T-helper 17 cell (primary cell): ENCODE data around the gene PPY. TPM values are rescaled to one million over a fixed set of nuclear protein-coding genes. Genes with fewer than 3 reads are reported as not detected.
"Not testable (repeated sequence)": the region's sequence is repeated elsewhere in the genome, so short reads cannot be mapped to it uniquely, and the experiment has no call there.

Source experiments
- ATAC-seq: fragments of 150-1000 bp; cut with Tn5 transposase; 2 replicates; pipeline ENCODE4 v1.10.0; 2021; ENCODE audit warnings: mild to moderate bottlenecking, moderate library complexity
- DNase-seq, 3 donors: peaks; one replicate each; pipeline versions ENCODE4 v3.0.0 to v3.0.0-alpha.2; 2020 to 2021
- H3K9me3 ChIP-seq: one replicate; pipeline ENCODE4 v1.7.0; 2013; ENCODE audit warnings: low read length, mild to moderate bottlenecking; ENCODE audit not compliant: control insufficient read depth, poor library complexity, severe bottlenecking
- H3K27ac Mint-ChIP-seq: one replicate; pipeline ENCODE4 v1.8.0; 2022; ENCODE audit warnings: mild to moderate bottlenecking, moderate library complexity, mixed read lengths
- H3K27me3 Mint-ChIP-seq: one replicate; pipeline ENCODE4 v1.8.0; 2022; ENCODE audit warnings: mixed read lengths
- H3K36me3 Mint-ChIP-seq: one replicate; pipeline ENCODE4 v1.8.0; 2022; ENCODE audit warnings: low read depth, mixed read lengths
- H3K4me1 Mint-ChIP-seq: one replicate; pipeline ENCODE4 v1.8.0; 2022; ENCODE audit warnings: mild to moderate bottlenecking, mixed read lengths
- H3K4me3 Mint-ChIP-seq: one replicate; pipeline ENCODE4 v1.8.0; 2022; ENCODE audit warnings: mild to moderate bottlenecking, moderate library complexity, mixed read lengths
- total RNA-seq, 4 donors: library from RNA in 2 of 4; stranded (reverse) in 2 of 4; gene quantifications; one replicate each; pipeline ENCODE4 v1.2.3 and lab custom pipeline; 2022 to 2026

The PPY gene
- total RNA-seq, 2 donors from 2014 or later, result not detected

- H3K27me3 Mint-ChIP-seq, result peaks cover 50% of the 10 kb centered on the region
Measured at GRCh38 chr17:43901861-43902589, 40.3 kb downstream of the PPY start.

GRCh38 chr17:43900858-43901754, 41.2 kb downstream of the PPY start:
- Mint-ChIP-seq H3K4me1 (peaks cover 24% of the 10 kb centered on the region), H3K36me3 (peaks cover 10% of the 10 kb centered on the region), H3K27ac (peak overlapping the region; percentile 24), H3K4me3 (peak overlapping the region; percentile 76), H3K27me3 (peaks cover 50% of the 10 kb centered on the region)
- no peaks in the 10 kb centered on the region for H3K9me3 ChIP-seq
- no peak for DNase-seq
- ATAC-seq, result no peak

More at GRCh38 chr17:43901861-43902589, 40.3 kb downstream of the PPY start:
- DNase-seq (no peak), ATAC-seq (no peak)
- H3K9me3 ChIP-seq, result no peaks in the 10 kb centered on the region
- Mint-ChIP-seq H3K4me3 (no peak overlapping the region), H3K27ac (no peak overlapping the region), H3K36me3 (peaks cover 2% of the 10 kb centered on the region), H3K4me1 (peaks cover 29% of the 10 kb centered on the region)

- peak overlapping the region; percentile 24 for H3K27ac Mint-ChIP-seq
- no peaks in the 10 kb centered on the region for H3K9me3 ChIP-seq
Measured at GRCh38 chr17:43900183-43900857, 42.0 kb downstream of the PPY start.

GRCh38 chr17:43898446-43898845, 43.8 kb downstream of the PPY start:
- no peak overlapping the region for H3K27ac Mint-ChIP-seq
- ATAC-seq, result no peak
- H3K9me3 ChIP-seq, result no peaks in the 10 kb centered on the region
- peaks cover 43% of the 10 kb centered on the region for H3K27me3 Mint-ChIP-seq
- DNase-seq, result no peak
- H3K4me1 Mint-ChIP-seq, result peaks cover 22% of the 10 kb centered on the region
- no peak overlapping the region for H3K4me3 Mint-ChIP-seq
- peaks cover 14% of the 10 kb centered on the region for H3K36me3 Mint-ChIP-seq

More at GRCh38 chr17:43900183-43900857, 42.0 kb downstream of the PPY start:
- Mint-ChIP-seq H3K27me3 (peaks cover 53% of the 10 kb centered on the region), H3K36me3 (peaks cover 14% of the 10 kb centered on the region), H3K4me1 (peaks cover 25% of the 10 kb centered on the region), H3K4me3 (peak overlapping the region; percentile 76)
- ATAC-seq (peak; percentile 100), DNase-seq (peak; percentile 60 to 68 (median 67))

- DNase-seq, result no peak
- Mint-ChIP-seq H3K27me3 (peaks cover 43% of the 10 kb centered on the region), H3K36me3 (peaks cover 14% of the 10 kb centered on the region), H3K27ac (no peak overlapping the region), H3K4me1 (peaks cover 22% of the 10 kb centered on the region), H3K4me3 (no peak overlapping the region)
- H3K9me3 ChIP-seq, result no peaks in the 10 kb centered on the region
- no peak for ATAC-seq
Measured at GRCh38 chr17:43897831-43898230, 44.4 kb downstream of the PPY start.

GRCh38 chr17:43894494-43894893, 47.8 kb downstream of the PPY start:
- H3K4me3 Mint-ChIP-seq, DNase-seq, H3K27ac Mint-ChIP-seq, H3K4me1 Mint-ChIP-seq, H3K9me3 ChIP-seq, ATAC-seq: not testable (repeated sequence)
- peaks cover 32% of the 10 kb centered on the region for H3K27me3 Mint-ChIP-seq
- H3K36me3 Mint-ChIP-seq, result peaks cover 14% of the 10 kb centered on the region

- Mint-ChIP-seq H3K36me3 (peaks cover 12% of the 10 kb centered on the region), H3K4me1 (peaks cover 6% of the 10 kb centered on the region), H3K4me3 (no peak overlapping the region), H3K27me3 (peaks cover 21% of the 10 kb centered on the region), H3K27ac (no peak overlapping the region)
- DNase-seq, result no peak
- no peaks in the 10 kb centered on the region for H3K9me3 ChIP-seq
- ATAC-seq, result no peak
Measured at GRCh38 chr17:43892647-43892952, 49.7 kb downstream of the PPY start.

- no peaks in the 10 kb centered on the region for H3K9me3 ChIP-seq
- H3K4me1 Mint-ChIP-seq, result peaks cover 5% of the 10 kb centered on the region
- H3K27me3 Mint-ChIP-seq, result peaks cover 15% of the 10 kb centered on the region
- H3K27ac Mint-ChIP-seq, result no peak overlapping the region
- no peak for ATAC-seq
- no peak for DNase-seq
- peaks cover 12% of the 10 kb centered on the region for H3K36me3 Mint-ChIP-seq
- no peak overlapping the region for H3K4me3 Mint-ChIP-seq
Measured at GRCh38 chr17:43891851-43892646, 50.2 kb downstream of the PPY start.

Other genes with a start within 250 kb of the PPY start
- not detected for gene SOST, start 183.7 kb downstream of the PPY start, total RNA-seq
- 10 to 100 TPM; 15.5 to 19.0 TPM for gene DUSP3, start 163.5 kb downstream of the PPY start, total RNA-seq
- not detected for gene CFAP97D1, start 162.0 kb downstream of the PPY start, total RNA-seq
- under 1 TPM in 1 of 2 donors, not detected in 1; 0.90 TPM for gene MPP3, start 109.3 kb downstream of the PPY start, total RNA-seq
- gene CD300LG, start 95.3 kb downstream of the PPY start, total RNA-seq, result not detected
- 1 to 10 TPM; 1.5 to 2.2 TPM for gene MPP2, start 34.9 kb downstream of the PPY start, total RNA-seq
- not detected for gene PYY, start 11.5 kb upstream of the PPY start, total RNA-seq
- gene NAGS, start 62.1 kb upstream of the PPY start, total RNA-seq, result under 1 TPM; 0.21 to 0.42 TPM
- gene TMEM101, start 72.5 kb upstream of the PPY start, total RNA-seq, result 10 to 100 TPM; 10.5 to 11.8 TPM
- gene LSM12, start 124.2 kb upstream of the PPY start, total RNA-seq, result 10 to 100 TPM; 35.3 to 46.5 TPM
- 10 to 100 TPM; 10.9 to 13.8 TPM for gene G6PC3, start 128.3 kb upstream of the PPY start, total RNA-seq
- 10 to 100 TPM; 83.6 to 96.5 TPM for gene HDAC5, start 181.2 kb upstream of the PPY start, total RNA-seq
- gene HROB, start 199.5 kb upstream of the PPY start, total RNA-seq, result 1 to 10 TPM; 2.6 to 5.7 TPM
- gene ASB16, start 228.2 kb upstream of the PPY start, total RNA-seq, result not detected
- gene TMUB2, start 244.5 kb upstream of the PPY start, total RNA-seq, result 10 to 100 TPM; 52.2 to 53.1 TPM